ENCODE data around the gene MTPN. TPM values are rescaled to one million over a fixed set of nuclear protein-coding genes. Genes with fewer than 3 reads are reported as not detected.

The MTPN gene
- total RNA-seq, 2 experiments from 2014 or later = 91.3 to 281 TPM

- no peaks in the 10 kb centered on the region for H3K79me2 ChIP-seq (ENCODE audit: insufficient read depth, low read depth, low read length)
- no peaks in the 10 kb centered on the region for H3K9me2 ChIP-seq (ENCODE audit: insufficient read depth, low read length)
- H3K4me1 ChIP-seq (ENCODE audit: insufficient read depth, low read length, poor library complexity, severe bottlenecking) = no peaks in the 10 kb centered on the region
- H3K36me3 ChIP-seq (ENCODE audit: insufficient read depth, low read length) = no peaks in the 10 kb centered on the region
- no peak overlapping the region for H3K4me2 ChIP-seq (ENCODE audit: low read length)
- intact Hi-C loops (cut with micrococcal nuclease; ENCODE audit: unreplicated experiment) = no loop called here
- POLR2A ChIA-PET = no interaction called here
- CTCF ChIA-PET (ENCODE audit: unreplicated experiment) = no interaction called here
- H4K20me1 ChIP-seq (ENCODE audit: insufficient read depth, low read length) = no peaks in the 10 kb centered on the region
- BruUV-seq (replicated peaks) = no TSS peak
- no peak overlapping the region for H3K4me3 ChIP-seq (ENCODE audit: low read depth, low read length, poor library complexity, severe bottlenecking)
- TF ChIP-seq CTCF (conservative IDR thresholded peaks at IDR 0.05; ENCODE audit: low read length) (no peak), EZH2phosphoT487 (IDR thresholded peaks at IDR 0.05; ENCODE audit: borderline replicate concordance, low read depth, low read length) (no peak)
- DNase-seq (ENCODE audit: low spot score) = no peak
- no peak overlapping the region for H3K27ac ChIP-seq (ENCODE audit: low read depth, low read length, poor library complexity, severe bottlenecking)
- H2AFZ ChIP-seq (ENCODE audit: low read length) = no peak overlapping the region
- H3K9me3 ChIP-seq (ENCODE audit: low read length) = no peaks in the 10 kb centered on the region
Measured at GRCh38 chr7:135877805-135878204, 99.4 kb downstream of the MTPN start.

Small RNA genes within 50 kb of the gene (small RNA-seq; reads per million reads assigned to genes)
- gene RNU6-223P = not detected

Other genes with a start within 250 kb of the MTPN start
- not detected in 2 replicates for gene SLC13A4, start 249.2 kb downstream of the MTPN start, total RNA-seq (2014; rRNA removed; shearing (Covaris generic))
- not detected in 2 replicates for gene SLC13A4, start 249.2 kb downstream of the MTPN start, total RNA-seq (2022)
- not detected in 2 replicates for gene FAM180A, start 228.5 kb downstream of the MTPN start, total RNA-seq (2014; rRNA removed; shearing (Covaris generic))
- gene FAM180A, start 228.5 kb downstream of the MTPN start, total RNA-seq (2022) = not detected in 2 replicates

Data from OCI-LY7 (cell line).